Epithelial cell of esophagus (primary cell): ENCODE measurements around the gene GBF1.

Experiments used
- DNase-seq: peaks from one replicate; pipeline ENCODE4 v3.0.0; 2010; ENCODE audit warnings: low read depth
- H3K4me3 ChIP-seq: 2 replicates; pipeline ENCODE4 v1.5.1; 2011; ENCODE audit warnings: mild to moderate bottlenecking, low read length, control low read depth
- TF ChIP-seq, protein P1 (sequence below): IDR thresholded peaks from 2 replicates; pipeline ENCODE4 v1.5.1; 2011; ENCODE audit warnings: low read depth, mild to moderate bottlenecking, low read length, control low read depth, inconsistent platforms; ENCODE audit not compliant: insufficient read depth; ENCODE audit errors: missing control alignments

GBF1 gene

DNA sequence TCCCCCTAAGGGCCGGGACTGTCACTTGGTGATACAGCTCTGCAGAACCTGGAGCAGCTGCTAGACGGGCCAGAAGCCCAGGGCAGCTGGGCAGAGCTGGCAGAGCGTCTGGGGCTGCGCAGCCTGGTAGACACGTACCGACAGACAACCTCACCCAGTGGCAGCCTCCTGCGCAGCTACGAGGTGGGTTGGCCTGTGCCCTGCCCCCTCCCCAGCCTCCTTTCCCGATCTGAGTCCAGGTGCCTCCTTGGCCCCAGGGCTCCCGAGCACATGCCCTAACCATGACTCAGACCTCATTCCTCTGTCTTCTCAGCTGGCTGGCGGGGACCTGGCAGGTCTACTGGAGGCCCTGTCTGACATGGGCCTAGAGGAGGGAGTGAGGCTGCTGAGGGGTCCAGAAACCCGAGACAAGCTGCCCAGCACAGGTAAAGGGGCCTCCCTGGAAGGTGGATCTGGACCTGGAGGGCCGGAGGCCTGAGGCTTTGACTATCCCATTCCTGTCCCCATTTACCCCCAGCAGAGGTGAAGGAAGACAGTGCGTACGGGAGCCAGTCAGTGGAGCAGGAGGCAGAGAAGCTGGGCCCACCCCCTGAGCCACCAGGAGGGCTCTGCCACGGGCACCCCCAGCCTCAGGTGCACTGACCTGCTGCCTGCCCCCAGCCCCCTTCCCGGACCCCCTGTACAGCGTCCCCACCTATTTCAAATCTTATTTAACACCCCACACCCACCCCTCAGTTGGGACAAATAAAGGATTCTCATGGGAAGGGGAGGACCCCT lies 156.6 kb downstream of the GBF1 start:
- DNase-seq, result peak; percentile 92

DNA sequence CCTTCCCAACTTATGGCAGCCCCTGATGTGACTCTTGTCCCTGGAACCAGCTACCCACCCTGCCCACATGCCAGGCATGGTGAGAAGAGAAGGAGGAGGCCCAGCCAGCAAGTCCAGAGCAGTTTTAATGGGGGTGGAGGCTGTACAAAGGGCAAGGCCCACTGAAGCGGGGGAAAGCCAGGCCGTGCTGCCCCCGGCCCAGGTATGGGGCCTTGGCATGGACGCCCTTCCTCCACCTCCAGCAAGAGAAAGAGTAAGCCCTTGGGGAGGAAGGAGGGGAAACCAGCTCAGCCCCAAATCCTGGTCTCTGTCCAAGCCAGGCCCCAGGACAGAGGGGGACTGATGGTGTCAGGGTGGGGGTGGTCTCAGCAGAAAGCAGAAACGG lies 157.2 kb downstream of the GBF1 start:
- TF ChIP-seq, protein P1, sequence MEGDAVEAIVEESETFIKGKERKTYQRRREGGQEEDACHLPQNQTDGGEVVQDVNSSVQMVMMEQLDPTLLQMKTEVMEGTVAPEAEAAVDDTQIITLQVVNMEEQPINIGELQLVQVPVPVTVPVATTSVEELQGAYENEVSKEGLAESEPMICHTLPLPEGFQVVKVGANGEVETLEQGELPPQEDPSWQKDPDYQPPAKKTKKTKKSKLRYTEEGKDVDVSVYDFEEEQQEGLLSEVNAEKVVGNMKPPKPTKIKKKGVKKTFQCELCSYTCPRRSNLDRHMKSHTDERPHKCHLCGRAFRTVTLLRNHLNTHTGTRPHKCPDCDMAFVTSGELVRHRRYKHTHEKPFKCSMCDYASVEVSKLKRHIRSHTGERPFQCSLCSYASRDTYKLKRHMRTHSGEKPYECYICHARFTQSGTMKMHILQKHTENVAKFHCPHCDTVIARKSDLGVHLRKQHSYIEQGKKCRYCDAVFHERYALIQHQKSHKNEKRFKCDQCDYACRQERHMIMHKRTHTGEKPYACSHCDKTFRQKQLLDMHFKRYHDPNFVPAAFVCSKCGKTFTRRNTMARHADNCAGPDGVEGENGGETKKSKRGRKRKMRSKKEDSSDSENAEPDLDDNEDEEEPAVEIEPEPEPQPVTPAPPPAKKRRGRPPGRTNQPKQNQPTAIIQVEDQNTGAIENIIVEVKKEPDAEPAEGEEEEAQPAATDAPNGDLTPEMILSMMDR, result no peak
- H3K4me3 ChIP-seq, result no peak overlapping the region
- DNase-seq, result no peak

More for the DNA sequence above, 156.6 kb downstream of the GBF1 start:
- H3K4me3 ChIP-seq, result no peak overlapping the region
- TF ChIP-seq, protein P1, result no peak

DNA sequence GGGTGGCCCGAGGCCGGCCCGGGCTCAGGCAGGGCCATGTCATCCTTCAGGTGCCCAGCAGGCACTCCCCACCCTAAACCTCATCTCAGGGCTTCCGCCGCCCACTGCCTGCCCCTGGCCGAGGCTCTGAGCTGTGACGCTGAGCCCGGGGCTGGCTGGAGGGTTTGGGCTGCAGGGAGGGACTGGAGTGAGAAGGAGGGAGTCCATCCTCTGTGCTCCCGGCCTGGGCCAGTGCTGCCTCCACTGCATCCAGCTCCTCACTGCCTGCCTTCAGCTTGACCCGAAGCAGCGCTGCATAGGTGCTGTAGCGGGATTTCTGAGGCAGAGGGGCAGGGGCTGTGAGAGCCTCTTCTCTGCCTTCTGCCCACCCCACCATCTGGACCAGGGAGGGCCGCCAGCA lies 157.8 kb downstream of the GBF1 start:
- no peak overlapping the region for H3K4me3 ChIP-seq
- no peak for DNase-seq
- TF ChIP-seq, protein P1, result no peak

DNA sequence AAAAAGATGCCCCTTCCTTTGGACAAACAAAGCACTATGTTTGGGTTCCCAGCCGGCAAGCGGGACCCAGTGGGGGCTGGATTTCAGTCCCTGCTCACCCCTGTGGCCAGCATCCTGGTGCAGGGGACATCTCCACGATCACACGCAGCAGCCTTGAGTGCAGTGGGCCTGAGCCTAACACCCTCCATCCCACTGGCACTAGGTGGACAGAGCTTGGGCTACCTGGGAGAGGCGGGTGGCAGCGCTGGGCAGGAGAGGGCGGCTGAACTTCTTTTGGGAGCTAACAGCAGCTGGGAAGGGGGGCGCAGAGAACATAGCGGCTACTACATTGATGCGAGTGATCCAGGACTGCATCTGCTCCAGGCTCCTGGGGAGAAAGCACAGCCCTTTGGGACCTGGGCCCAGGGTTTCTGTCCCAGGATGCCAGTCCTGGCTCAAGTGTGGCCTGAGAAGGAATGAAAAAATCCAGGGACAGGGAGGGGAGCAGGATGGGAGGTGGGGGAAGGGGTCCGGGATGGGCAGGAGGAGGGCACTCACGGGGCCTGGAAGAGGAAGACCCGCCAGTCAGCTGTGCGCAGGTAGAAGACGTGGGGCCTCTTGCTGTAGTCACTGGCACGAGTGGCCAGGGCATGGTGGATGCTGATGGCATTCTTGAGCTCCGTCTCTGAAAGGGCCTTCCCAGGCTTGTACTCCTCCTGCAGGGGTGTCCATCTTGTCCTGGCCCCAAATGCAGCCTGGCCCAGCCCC lies 159.2 kb downstream of the GBF1 start:
- H3K4me3 ChIP-seq, result no peak overlapping the region
- DNase-seq, result no peak
- TF ChIP-seq, protein P1, result no peak

DNA sequence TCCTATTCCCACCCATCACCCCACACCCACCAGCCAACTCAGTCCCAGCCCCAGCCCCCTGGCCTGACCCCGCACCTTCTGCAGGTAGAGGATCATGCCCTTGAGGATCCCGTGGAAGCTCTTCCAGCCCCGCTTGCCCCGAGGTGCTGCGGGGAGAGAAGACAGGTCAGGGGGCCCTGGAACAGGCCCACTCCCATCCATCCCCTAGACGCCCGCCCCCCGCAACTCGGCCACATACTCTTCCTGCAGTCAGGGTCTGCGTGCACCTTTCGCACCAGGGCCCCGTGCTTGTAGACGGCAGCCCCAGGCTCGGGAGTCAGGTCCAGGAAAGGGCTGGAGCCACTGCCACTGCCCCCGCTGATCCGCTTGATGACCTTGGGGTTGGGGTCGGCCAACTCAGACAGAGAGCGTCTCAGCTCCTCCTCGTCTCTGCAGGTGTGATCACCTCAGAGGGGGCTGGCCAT lies 159.8 kb downstream of the GBF1 start:
- TF ChIP-seq, protein P1, result no peak
- no peak for DNase-seq
- H3K4me3 ChIP-seq, result no peak overlapping the region

DNA sequence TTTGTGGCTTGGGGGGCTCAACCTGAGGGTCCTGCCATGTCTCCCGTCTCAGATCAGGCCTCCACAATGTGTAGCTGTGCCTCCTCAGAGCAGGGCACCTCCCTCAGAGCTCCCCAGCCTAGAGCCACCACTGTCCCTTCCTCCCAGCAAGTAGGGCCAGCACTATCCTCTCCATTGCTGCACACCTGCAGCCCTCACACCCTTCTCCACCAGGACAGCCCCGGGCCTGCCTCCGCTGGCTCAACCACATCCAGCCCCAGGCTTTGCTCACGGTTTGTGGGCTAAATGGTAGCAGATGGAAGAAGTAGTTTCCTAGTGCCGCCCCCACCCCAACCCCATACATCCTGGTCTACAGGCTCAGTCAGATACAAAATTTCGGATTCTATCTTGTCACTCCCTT lies 160.3 kb downstream of the GBF1 start:
- DNase-seq, result no peak
- TF ChIP-seq, protein P1, result no peak
- H3K4me3 ChIP-seq, result no peak overlapping the region
